NCI-H82 treated with DMSO at 0.1 percent for 48 hours (cell line): ENCODE measurements around the gene VTA1.

Experiments used
- DNase-seq: peaks from one replicate; lab custom pipeline; 2025; ENCODE audit not compliant: unreplicated experiment; lab: John Stamatoyannopoulos, UW

The VTA1 gene

DNA sequence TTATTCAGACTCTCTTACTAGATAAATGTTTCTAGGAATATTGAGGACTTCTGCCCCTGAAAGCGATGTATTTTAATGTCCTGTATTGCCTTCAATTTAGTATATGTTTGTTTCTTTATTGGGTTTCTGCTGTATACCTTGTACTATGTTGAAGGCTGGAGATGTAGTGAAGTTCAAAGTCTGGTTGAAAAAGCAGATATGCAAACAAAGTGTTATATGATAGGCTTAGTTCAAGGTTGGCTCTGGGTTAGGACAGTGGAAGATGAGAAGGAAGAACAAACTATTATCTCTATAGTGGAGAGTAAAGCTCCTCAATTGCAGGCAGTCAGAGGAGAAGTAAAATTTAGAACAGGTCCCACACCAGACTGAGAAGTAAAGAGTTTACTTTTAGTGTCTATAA is 118.4 kb downstream of the VTA1 start:
- DNase-seq: no peak

DNA sequence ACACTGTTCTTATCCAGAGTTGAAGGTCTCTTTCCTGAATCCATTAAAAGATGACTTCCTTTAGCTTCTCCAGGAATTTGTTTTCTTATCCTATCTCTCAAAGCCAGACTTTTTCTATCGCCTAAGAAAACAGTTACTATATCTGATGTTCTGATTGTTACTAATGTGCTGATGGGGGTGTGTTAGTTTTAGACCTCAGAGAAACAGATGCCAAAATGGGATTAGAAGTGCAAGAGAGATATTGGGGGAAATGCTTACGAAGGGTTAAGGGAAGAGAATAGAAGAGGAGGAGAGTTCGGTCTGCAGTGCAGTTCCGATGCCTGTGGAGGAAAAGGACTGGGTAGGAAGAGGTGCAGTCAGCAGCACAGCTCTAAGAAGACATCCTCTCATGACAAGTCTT is 119.0 kb downstream of the VTA1 start:
- no peak for DNase-seq

DNA sequence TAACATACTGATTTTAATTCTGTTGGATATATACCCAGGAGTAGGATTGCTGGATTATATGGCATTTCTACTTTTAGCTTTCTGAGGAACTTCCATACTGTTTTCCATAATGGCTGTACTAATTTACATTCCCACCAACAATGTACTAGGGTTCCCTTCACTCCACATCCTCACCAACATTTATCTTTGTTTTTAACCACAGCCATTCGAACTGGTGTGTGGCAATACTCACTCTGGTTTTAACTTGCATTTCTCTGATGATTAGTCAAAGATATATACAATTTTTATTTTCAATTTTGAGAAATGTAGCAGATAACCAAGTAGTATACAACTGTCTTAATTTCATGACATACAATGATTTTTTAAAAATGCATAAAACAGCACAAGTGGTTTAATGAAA is 124.4 kb downstream of the VTA1 start:
- no peak for DNase-seq
